ENCODE results near the gene PLA2G5. TPM values are rescaled to one million over a fixed set of nuclear protein-coding genes. Genes with fewer than 3 reads are reported as not detected.

PLA2G5 gene
- total RNA-seq, 4 donors from 2014 or later: 0.60 to 14.5 (median 3.0) TPM

GRCh38 chr1:20141001-20141400 is 71.0 kb downstream of the PLA2G5 start:
- ATAC-seq (ENCODE audit: low FRiP score) (no peak), DNase-seq (ENCODE audit: low spot score) (no peak)
- TF ChIP-seq CTCF (IDR thresholded peaks at IDR 0.05): no peak

- ATAC-seq (ENCODE audit: low FRiP score) (no peak), DNase-seq (ENCODE audit: low spot score) (no peak)
- no peak for TF ChIP-seq CTCF (IDR thresholded peaks at IDR 0.05)
Observed at GRCh38 chr1:20141466-20141865, 71.5 kb downstream of the PLA2G5 start.

Other genes starting within 250 kb of the PLA2G5 start
- 1 to 10 TPM; 4.4 to 7.6 (median 5.3) TPM for gene OTUD3, start 187.8 kb upstream of the PLA2G5 start, total RNA-seq
- gene PLA2G2E, start 146.6 kb upstream of the PLA2G5 start, total RNA-seq: not detected
- 100 to 1,000 TPM; 196 to 718 (median 477) TPM for gene PLA2G2A, start 90.6 kb upstream of the PLA2G5 start, total RNA-seq
- not detected for gene PLA2G2D, start 49.3 kb downstream of the PLA2G5 start, total RNA-seq
- not detected for gene PLA2G2F, start 69.1 kb downstream of the PLA2G5 start, total RNA-seq
- 1 to 10 TPM in 2 of 4 donors, under 1 TPM in 2; 0.32 to 2.1 (median 1.2) TPM for gene UBXN10, start 115.9 kb downstream of the PLA2G5 start, total RNA-seq
- not detected for gene PLA2G2C, start 116.3 kb downstream of the PLA2G5 start, total RNA-seq
- not detected for gene VWA5B1, start 220.7 kb downstream of the PLA2G5 start, total RNA-seq